Cardiac fibroblast (primary cell): Measurements from ENCODE around the gene ANKRD28.

Source experiments
- DNase-seq, 2 donors: peaks; one replicate each; pipeline versions ENCODE4 v3.0.0 to v3.0.0-alpha.2; 2010; ENCODE audit warnings: low read depth in 2 of 2
- H3K4me3 ChIP-seq, 2 donors: replicated peaks in 1 of 2; 1 replicate in 1 of 2; 2 replicates in 1 of 2; pipeline ENCODE4 v1.5.1; 2011; ENCODE audit warnings: low read depth in 2 of 2, low read length in 2 of 2, mild to moderate bottlenecking in 2 of 2, moderate library complexity in 1 of 2
- TF ChIP-seq, protein P1 (sequence below): IDR thresholded peaks from one replicate; pipeline ENCODE4 v1.5.1; 2011; ENCODE audit warnings: low read depth, mild to moderate bottlenecking, low read length, inconsistent platforms

The ANKRD28 gene

DNA sequence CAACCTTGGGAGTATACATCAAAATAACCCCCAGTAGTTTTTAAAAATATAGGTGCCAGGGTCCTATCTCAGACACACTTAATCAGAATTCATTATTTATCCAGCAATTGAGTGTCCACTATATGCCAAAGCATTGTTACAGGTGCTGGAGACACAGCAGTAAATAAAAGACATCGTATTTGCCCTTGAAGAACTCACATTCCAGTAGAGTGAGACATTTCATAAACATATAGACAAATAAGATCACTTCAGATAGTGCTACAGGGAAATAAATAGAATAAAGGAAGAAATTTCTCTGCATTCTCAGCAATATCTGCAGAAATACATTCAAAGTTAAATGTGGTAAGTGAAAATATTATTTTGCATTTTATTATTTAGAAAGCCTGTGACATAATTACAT is 34.1 kb upstream of the ANKRD28 start:
- no peak overlapping the region for H3K4me3 ChIP-seq
- TF ChIP-seq, protein P1, sequence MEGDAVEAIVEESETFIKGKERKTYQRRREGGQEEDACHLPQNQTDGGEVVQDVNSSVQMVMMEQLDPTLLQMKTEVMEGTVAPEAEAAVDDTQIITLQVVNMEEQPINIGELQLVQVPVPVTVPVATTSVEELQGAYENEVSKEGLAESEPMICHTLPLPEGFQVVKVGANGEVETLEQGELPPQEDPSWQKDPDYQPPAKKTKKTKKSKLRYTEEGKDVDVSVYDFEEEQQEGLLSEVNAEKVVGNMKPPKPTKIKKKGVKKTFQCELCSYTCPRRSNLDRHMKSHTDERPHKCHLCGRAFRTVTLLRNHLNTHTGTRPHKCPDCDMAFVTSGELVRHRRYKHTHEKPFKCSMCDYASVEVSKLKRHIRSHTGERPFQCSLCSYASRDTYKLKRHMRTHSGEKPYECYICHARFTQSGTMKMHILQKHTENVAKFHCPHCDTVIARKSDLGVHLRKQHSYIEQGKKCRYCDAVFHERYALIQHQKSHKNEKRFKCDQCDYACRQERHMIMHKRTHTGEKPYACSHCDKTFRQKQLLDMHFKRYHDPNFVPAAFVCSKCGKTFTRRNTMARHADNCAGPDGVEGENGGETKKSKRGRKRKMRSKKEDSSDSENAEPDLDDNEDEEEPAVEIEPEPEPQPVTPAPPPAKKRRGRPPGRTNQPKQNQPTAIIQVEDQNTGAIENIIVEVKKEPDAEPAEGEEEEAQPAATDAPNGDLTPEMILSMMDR: no peak

DNA sequence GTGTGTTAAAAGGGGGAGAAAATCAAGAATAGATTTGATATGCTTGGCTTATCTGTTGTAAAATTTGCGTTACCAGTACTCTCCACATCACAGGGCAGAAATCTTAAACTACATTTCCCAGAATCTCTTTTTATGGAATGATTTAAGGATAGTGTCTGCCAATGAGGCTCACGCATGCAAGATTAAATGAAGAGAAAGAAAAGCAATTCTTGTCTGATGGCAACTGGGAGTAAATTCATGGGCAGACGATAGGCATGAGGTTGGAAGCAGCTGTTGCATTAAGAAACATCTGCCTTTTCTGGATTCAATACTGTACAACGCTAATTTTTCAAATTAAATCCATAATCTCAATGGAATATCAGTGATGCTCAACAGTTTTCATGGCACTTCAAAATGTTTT is 27.2 kb upstream of the ANKRD28 start:
- TF ChIP-seq, protein P1: no peak
- DNase-seq: no peak
- no peak overlapping the region for H3K4me3 ChIP-seq

More for the DNA sequence above, 34.1 kb upstream of the ANKRD28 start:
- no peak for DNase-seq

DNA sequence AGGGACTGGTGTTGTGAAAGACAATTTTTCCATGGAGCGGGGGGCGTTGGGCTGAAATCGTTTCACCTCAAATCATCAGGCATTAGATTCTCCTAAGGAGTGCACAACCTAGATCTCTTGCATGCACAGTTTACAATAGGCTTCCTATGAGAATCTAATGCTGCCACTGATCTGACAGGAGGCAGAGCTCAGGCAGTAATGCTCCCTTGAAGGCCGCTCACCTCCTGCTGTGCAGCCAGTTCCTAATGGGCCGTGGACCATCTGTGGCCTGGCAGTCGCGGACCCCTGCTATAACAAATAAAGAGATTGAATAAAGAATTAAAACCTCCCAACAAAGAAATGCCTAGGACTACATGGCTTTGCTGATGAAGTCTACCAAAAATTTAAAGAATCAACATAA is 25.3 kb upstream of the ANKRD28 start:
- DNase-seq: no peak
- TF ChIP-seq, protein P1: no peak
- H3K4me3 ChIP-seq: no peak overlapping the region

DNA sequence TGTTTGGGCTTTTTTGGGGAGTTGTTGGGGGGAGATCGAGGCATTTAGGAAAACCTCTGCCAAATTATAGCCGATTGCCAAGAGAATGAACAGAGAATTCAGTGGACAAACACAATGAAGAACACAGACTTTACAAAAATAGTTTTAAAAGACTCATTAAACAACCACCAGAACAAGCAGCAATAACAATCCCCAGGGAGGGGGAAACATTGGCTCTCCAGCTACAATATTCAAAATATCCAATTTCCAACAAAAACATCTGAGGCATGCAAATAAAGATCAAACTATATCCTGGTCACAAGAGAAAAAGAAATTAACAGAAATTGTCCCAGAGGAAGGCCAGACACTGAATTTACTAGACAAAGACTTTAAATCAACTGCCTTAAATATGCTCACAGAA is 24.5 kb upstream of the ANKRD28 start:
- H3K4me3 ChIP-seq: no peak overlapping the region
- TF ChIP-seq, protein P1: no peak
- DNase-seq: no peak

DNA sequence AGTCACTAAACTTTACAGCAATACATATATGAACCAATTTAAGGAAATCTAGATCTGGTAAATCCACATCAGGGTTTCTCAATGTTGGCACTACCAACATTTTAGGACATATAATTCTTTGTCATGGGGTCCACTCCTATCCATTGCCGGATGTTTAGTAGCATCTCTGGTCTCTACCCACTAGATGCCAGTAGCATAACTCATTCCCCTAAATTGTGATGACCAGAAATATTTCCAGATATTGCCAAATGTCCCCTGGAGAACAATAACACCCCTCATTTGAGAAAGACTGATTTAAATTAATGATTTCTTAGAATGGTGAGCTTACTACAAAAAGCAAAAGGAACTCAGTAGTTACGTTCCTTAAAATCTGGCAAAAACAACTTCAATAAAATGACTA is 23.1 kb upstream of the ANKRD28 start:
- no peak overlapping the region for H3K4me3 ChIP-seq
- TF ChIP-seq, protein P1: no peak
- DNase-seq: peak in 1 of 2 donors; percentile 48

DNA sequence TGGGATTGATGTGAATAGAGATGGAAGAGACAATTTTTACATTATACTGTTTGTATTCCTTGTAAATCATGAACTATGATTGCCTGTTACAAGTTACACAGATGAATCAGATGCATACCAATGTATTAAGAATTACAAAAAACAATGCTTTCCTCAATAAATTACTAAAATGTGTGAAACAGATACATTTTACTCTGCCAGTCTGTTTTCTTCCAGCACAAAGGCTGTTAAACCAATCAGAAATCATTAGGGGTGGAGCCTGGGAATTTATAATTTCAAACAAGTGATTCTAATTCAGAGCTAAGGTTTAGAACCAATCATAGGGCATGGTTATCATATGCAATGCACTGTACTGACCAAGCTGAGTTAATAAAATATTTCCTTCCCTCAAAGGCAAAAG is 21.8 kb upstream of the ANKRD28 start:
- H3K4me3 ChIP-seq: no peak overlapping the region
- TF ChIP-seq, protein P1: no peak
- no peak for DNase-seq

DNA sequence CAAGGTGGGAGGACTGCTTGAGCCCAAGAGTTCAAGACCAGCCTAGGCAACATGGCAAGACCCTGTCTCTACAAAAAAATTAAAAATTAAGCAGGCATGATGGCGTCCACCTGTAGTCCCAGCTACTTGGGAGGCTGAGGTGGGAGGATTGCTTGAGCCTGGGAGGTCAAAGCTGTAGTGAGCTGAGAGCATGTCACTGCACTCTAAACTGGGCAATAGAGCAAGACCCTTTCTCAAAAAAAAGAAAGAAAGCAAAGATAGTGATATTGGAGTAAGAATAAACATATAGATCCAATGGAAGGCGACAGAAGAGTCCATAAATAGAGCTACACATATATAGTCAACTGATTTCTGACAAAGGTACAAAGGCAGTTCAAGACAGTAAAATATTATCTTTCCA is 21.3 kb upstream of the ANKRD28 start:
- TF ChIP-seq, protein P1: no peak
- no peak for DNase-seq
- no peak overlapping the region for H3K4me3 ChIP-seq
